IPS-NIHi7 (cell line): ENCODE measurements around the gene CDHR1.
A peak's percentile ranks its signal among the peaks of the same experiment; 100 is the strongest.
"Not testable (repeated sequence)": the region's sequence is repeated elsewhere in the genome, so short reads cannot be mapped to it uniquely, and the experiment has no call there.

ENCODE experiments used
- DNase-seq: peaks from one replicate; pipeline ENCODE4 v3.0.0; 2012; ENCODE audit warnings: mixed read lengths; ENCODE audit errors: extremely low spot score

Gene CDHR1

GRCh38 chr10:84194424-84195043 is at the start of gene CDHR1:
TSS of gene CDHR1 (plus strand) at chr10:84194537. CDS start at chr10:84194761, 224 bp downstream.
- DNase-seq: peak; percentile 77

- no peak for DNase-seq
These were observed 47.0 kb upstream of the CDHR1 start for GRCh38 chr10:84147347-84147746.

- peak; percentile 31 for DNase-seq
These were observed 46.2 kb upstream of the CDHR1 start for GRCh38 chr10:84148006-84148597.

- DNase-seq: no peak
These were observed 44.5 kb upstream of the CDHR1 start for GRCh38 chr10:84149854-84150253.

GRCh38 chr10:84152769-84153168 is 41.6 kb upstream of the CDHR1 start:
- DNase-seq: no peak

- no peak for DNase-seq
These were observed 38.8 kb upstream of the CDHR1 start for GRCh38 chr10:84155521-84155920.

- no peak for DNase-seq
These were observed 38.3 kb upstream of the CDHR1 start for GRCh38 chr10:84156009-84156408.

GRCh38 chr10:84156768-84157167 is 37.6 kb upstream of the CDHR1 start:
- no peak for DNase-seq

- no peak for DNase-seq
These were observed 36.3 kb upstream of the CDHR1 start for GRCh38 chr10:84158061-84158460.

- no peak for DNase-seq
These were observed 35.8 kb upstream of the CDHR1 start for GRCh38 chr10:84158550-84158949.

- peak; percentile 33 for DNase-seq
These were observed 35.2 kb upstream of the CDHR1 start for GRCh38 chr10:84159076-84159685.

- DNase-seq: no peak
These were observed 33.5 kb upstream of the CDHR1 start for GRCh38 chr10:84160663-84161362.

GRCh38 chr10:84163996-84164395 is 30.3 kb upstream of the CDHR1 start:
- no peak for DNase-seq

- no peak for DNase-seq
These were observed 29.9 kb upstream of the CDHR1 start for GRCh38 chr10:84164442-84164841.

GRCh38 chr10:84166620-84167288 is 27.6 kb upstream of the CDHR1 start:
- DNase-seq: no peak

- DNase-seq: not testable (repeated sequence)
These were observed 27.1 kb upstream of the CDHR1 start for GRCh38 chr10:84167289-84167653.

GRCh38 chr10:84168382-84168781 is 26.0 kb upstream of the CDHR1 start:
- DNase-seq: not testable (repeated sequence)

GRCh38 chr10:84171237-84171636 is 23.1 kb upstream of the CDHR1 start:
- DNase-seq: not testable (repeated sequence)

- not testable (repeated sequence) for DNase-seq
These were observed 22.5 kb upstream of the CDHR1 start for GRCh38 chr10:84171700-84172466.

- no peak for DNase-seq
These were observed 21.6 kb upstream of the CDHR1 start for GRCh38 chr10:84172467-84173356.
